GM12865 (cell line): ENCODE data around the gene NFKB1.
A peak's percentile ranks its signal among the peaks of the same experiment; 100 is the strongest.

ENCODE experiments used
- DNase-seq: peaks from one replicate; pipeline ENCODE4 v3.0.0; 2010; ENCODE audit warnings: low read depth
- H3K4me3 ChIP-seq: 2 replicates; pipeline ENCODE4 v1.5.1; 2011; ENCODE audit warnings: mild to moderate bottlenecking, low read depth, low read length, control low read depth
- TF ChIP-seq, protein P1 (sequence below): IDR thresholded peaks from 2 replicates; pipeline ENCODE4 v1.5.1; 2011; ENCODE audit warnings: low read length, control low read depth, low read depth, inconsistent platforms; ENCODE audit not compliant: insufficient read depth; ENCODE audit errors: missing control alignments

Gene NFKB1

DNA sequence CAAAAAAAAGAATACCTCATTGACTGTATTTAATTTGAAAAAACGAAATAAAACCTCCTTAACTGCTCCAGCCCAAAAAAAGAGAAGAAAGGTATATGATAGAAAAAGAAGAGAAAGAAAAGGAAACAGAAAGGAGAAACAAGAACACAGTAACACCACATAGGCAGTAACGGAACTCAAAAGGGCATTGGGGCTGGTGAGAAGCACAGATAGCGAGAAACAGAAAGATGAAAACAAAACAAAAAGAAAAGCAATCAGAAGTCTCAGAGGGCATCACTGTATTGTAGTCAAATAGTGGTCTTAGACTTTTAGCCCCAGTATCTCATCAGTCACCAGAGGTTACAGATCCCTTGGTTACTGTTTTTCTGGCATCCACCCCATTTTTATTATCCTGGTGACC, 88.6 kb downstream of the NFKB1 start:
- no peak overlapping the region for H3K4me3 ChIP-seq
- TF ChIP-seq, protein P1, sequence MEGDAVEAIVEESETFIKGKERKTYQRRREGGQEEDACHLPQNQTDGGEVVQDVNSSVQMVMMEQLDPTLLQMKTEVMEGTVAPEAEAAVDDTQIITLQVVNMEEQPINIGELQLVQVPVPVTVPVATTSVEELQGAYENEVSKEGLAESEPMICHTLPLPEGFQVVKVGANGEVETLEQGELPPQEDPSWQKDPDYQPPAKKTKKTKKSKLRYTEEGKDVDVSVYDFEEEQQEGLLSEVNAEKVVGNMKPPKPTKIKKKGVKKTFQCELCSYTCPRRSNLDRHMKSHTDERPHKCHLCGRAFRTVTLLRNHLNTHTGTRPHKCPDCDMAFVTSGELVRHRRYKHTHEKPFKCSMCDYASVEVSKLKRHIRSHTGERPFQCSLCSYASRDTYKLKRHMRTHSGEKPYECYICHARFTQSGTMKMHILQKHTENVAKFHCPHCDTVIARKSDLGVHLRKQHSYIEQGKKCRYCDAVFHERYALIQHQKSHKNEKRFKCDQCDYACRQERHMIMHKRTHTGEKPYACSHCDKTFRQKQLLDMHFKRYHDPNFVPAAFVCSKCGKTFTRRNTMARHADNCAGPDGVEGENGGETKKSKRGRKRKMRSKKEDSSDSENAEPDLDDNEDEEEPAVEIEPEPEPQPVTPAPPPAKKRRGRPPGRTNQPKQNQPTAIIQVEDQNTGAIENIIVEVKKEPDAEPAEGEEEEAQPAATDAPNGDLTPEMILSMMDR = no peak
- peak; percentile 18 for DNase-seq

DNA sequence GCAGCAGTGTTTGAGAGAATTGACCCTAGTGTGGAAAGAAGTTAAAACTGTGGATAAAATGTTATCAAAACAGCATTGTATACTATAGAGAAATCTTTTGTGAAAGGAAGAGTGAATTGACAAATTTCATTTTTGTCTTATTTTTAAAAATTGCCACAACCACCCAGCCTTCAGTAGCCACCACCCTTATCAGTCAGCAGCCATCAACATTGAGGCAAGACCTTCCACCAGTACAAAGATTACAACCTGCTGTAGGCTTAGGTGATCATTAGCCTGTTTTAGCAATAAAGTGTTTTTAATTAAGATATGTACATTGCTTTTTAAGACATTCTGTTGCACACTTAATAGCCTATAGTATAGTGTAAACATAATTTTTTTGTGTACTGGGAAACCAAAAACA, 91.1 kb downstream of the NFKB1 start:
- DNase-seq = no peak
- TF ChIP-seq, protein P1 = no peak
- H3K4me3 ChIP-seq = no peak overlapping the region

DNA sequence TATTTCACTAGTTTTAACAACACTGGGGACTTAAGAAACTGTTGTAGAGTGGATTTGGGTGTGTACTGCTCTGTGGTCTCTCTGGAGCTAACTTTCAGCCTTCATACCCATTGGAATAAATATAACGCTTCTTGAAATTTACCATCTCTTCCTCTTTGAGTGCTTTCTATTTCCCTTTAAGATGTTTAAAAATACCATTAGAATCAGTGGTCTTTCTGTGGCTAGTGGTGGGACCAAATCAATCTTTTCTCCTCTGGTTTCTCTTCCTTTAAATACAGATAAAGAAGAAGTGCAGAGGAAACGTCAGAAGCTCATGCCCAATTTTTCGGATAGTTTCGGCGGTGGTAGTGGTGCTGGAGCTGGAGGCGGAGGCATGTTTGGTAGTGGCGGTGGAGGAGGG, 92.0 kb downstream of the NFKB1 start:
- DNase-seq = no peak
- TF ChIP-seq, protein P1 = no peak
- H3K4me3 ChIP-seq = no peak overlapping the region

DNA sequence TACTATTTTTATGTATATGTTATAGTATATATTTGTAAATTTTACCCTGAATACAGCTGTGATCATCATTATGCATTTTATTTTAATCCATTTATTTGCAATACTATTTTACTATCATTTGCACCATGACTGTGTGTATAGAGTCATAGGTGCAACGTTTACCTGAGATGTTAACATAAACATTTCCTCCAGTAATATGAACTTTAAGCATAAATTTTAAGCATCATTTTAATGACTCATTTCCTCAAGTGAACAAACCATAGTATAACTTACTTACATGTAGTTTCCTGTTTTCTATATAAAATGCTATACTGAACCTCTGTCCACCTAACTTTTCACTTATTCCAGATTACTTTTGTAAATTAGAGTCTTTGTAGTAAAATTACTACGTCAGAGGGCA, 92.8 kb downstream of the NFKB1 start:
- TF ChIP-seq, protein P1 = no peak
- H3K4me3 ChIP-seq = no peak overlapping the region
- no peak for DNase-seq

DNA sequence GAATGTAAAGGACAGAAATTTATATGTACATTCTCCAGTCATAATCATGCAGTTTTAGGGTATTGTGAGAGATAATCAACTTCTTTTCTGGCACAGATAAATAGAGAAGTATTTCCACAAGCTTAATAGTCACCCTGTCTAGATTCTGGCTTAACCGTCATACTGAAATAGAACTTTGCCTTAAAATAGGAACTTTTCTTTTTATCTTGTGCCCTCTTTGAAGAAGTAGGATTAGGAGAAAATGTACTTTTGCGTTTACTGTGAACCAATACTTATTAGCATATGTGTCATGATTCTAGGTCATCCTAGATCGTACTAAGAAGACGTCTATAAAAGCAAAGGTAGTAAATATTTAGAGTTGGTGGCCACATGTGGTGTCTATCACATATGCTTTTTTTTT, 95.4 kb downstream of the NFKB1 start:
- TF ChIP-seq, protein P1 = no peak
- no peak overlapping the region for H3K4me3 ChIP-seq
- no peak for DNase-seq

DNA sequence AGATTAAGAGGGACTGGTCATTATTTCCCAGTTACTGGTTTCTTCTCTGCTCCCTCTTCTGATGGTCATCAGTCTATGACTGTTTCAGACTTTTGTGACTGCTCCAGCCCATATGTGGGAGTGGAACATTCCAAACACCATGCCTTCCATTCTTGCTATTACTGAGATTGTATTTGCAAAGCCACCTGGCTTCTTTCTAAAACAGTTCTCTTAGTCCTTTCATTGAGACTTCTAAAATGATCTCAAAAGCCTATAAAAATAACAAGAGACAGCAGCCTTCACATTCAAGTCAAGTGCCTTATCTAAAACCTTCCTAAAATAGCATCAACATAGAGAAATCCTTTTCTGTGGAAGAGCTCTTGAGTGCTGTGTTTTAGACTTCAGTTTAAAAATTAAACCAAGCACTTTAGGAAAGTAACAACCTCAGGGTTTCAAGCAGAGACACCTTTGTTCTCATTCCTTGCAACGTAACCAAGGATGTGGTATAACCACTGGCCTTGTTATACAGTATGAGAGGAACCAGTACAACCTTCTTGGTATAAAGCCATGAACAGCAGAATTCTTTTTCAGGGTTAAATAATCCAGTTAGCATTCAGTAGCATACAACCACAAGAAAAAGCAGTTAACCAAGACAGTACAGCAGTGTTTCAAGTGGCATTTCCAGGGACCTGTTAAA, 97.1 kb downstream of the NFKB1 start:
- DNase-seq = peak; percentile 26
- TF ChIP-seq, protein P1 = no peak
- H3K4me3 ChIP-seq = no peak overlapping the region

DNA sequence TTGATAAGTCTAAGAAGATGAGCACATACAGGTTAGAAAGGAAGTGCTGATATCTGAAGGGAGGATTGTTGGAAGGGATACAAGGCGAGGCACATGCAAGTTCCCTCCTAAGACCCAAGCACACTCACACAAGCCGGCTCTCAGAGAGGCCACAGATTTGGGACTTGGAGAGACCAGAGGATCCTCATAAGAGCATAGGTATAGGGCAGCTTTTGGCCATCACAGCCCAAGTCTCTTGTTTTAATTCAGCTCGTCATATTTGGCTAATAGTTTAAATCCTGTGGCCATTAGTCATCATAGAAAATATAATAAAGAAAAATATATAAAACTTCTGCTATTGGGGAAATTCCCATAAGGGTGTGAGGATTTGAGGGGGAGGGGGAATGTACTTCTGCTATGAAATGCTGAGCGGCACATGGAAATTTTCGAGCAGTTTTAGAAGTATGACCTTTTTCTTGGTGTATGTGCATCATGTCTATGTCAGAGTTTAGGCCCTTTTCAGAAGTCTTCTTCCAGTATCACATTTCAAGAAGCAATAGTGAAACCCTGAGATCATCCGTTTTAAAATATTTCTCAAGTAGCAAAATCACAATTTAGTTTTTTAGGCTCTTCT, 97.7 kb downstream of the NFKB1 start:
- DNase-seq = peak; percentile 47
- TF ChIP-seq, protein P1 = no peak

More for the DNA sequence above, 97.7 kb downstream of the NFKB1 start:
- no peak overlapping the region for H3K4me3 ChIP-seq
